ENCODE measurements around the gene GRIA4.
"Not testable (repeated sequence)": the region's sequence is repeated elsewhere in the genome, so short reads cannot be mapped to it uniquely, and the experiment has no call there.

The GRIA4 gene

DNA sequence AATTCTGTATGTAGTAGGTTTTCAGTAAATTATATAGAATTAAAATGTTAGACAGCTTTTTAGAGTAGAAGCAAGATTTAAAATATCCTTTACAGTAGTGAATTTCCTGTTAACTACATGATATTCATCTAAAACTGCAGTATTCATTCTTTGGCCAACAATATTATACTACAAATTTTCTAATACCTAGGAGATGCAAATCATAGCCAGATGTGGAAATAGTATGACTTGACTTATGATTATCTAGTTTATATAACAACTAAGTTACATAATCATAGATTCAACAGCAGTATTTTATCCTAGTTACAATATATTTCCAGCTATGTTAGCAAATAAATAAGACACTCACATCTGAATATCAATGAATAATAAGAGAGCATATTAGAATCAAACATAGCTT is 249.0 kb downstream of the GRIA4 start:
- DNase-seq (ENCODE audit: low read depth in 2 of 2) = no peak

DNA sequence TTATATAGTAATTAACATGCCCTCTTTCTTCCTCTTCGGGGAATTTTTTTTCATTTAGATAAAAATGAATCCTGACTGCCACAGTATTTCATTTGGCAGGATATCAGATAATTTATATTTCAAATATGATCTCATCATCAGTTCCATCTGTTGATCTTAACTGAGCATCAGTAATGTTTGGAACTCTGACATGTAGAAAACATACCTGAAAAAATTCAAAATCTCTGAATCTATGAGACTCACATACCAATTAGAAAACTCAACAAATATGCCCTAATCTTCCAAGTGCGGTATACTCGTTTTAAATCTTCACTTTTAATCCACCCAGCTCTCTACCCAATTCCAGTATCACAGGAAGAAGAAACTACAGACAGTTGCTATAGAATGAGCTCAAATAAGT is 250.2 kb downstream of the GRIA4 start:
- DNase-seq (ENCODE audit: low read depth in 2 of 2) = no peak

DNA sequence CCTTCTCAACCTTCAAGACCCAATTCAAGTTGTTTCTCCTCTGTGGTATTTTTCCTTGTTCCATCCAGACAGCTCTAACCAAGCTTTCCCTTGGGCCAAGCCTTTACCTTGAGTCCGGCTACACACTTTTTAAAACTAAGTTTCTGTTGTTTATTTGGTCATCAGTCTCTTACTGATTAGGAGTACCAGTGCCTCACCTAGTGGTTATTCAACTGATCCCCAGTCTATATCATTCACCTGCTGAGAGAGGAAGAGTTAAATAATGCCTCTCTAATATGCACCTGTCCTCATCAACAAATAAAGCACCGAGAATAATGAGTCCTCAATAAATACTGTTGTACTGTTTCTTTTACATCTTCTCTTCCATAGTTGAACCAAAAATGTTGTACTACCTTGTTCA is 251.4 kb downstream of the GRIA4 start:
- no peak for DNase-seq (ENCODE audit: low read depth in 2 of 2)

DNA sequence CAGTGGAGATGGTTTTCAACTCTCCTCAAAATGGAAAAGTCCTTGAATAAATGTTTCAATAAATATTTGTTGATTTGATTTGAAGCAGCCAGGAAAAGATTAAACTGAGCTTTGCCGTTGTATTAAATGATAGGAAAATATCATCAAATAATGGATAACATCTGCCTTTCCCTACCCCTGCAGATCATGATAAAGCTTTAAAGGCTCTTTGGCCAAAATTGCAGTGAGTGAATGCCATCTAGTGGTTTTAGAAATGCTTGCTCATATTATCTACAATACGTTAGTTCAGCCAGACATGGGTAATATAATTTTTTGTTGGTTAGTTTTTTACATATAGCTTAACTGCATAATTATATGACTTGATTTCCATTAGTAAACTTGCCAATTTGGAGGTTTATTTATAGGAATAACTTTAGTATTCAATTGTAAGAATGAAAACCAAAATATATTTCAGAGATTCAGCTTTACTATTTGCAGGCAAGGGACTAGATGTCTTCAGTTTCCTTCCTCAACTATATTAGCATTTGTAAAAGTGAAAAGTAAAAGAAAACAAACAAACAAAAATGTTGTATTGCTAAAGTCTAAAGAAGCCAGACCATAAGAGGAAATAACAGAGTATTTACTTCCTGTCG is 253.0 kb downstream of the GRIA4 start:
- no peak for DNase-seq (ENCODE audit: low read depth in 2 of 2)

DNA sequence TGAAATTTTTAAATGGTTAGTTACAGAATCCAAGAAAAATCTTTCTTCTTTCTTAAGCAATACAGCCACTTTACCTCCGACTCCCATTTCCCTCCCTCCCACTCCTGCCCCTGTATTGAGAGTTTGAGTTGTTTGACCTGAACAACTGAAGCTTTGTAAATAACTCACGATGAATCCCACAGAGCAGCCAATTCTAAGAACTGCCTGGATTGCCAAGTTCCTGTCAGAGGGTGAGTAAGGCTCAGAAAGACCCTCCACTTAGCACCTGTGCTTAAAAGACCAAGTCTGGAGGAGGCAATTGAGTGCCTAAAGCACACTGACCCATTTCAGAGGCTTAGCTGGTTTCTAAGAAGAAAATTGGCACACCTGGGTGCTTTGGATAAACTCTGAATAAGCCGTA is 253.7 kb downstream of the GRIA4 start:
- no peak for DNase-seq (ENCODE audit: low read depth in 2 of 2)

DNA sequence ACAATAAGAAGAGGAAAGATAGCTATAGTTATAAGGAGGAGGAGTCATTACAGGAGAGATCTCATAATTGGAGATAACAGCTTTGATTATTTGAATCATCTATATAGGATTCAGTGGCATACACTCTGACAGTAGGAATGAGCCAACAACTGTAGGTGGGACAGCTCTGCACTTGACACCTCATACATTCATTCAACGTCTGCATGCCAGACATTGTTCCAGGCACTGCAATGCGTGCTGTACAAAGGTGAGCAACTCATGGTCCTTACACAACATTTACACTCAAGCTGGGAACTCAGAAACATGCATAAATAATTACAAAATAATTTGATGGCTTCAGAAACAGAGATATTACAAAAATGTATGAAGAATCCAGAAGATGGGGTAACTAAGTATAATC is 257.9 kb downstream of the GRIA4 start:
- DNase-seq (ENCODE audit: low read depth in 2 of 2) = no peak

DNA sequence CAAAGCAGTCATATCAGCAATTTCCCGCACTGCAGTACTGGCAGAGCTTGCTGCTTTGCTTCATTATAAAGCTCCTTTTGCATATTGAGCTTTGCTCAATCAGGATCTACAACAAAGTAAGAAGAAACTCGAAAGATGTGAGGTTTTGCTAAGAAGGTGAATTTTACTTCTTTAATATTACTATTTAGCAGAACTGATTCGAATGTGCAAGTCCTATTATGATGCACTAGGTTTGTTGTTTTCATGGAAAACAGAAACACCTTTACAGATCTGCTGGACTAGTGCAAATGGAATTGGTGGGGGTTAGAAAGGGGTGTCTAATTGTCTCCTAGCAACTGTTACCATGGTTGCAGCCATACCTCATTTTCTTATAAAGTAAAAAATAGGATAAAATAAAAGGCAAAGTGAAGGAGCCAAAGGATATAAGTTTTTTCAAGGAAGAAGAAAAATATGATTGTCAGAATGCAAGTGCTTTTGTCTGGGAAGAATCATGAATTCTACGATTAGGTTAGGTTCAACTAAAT is 259.0 kb downstream of the GRIA4 start:
- DNase-seq (ENCODE audit: low read depth in 2 of 2) = no peak

DNA sequence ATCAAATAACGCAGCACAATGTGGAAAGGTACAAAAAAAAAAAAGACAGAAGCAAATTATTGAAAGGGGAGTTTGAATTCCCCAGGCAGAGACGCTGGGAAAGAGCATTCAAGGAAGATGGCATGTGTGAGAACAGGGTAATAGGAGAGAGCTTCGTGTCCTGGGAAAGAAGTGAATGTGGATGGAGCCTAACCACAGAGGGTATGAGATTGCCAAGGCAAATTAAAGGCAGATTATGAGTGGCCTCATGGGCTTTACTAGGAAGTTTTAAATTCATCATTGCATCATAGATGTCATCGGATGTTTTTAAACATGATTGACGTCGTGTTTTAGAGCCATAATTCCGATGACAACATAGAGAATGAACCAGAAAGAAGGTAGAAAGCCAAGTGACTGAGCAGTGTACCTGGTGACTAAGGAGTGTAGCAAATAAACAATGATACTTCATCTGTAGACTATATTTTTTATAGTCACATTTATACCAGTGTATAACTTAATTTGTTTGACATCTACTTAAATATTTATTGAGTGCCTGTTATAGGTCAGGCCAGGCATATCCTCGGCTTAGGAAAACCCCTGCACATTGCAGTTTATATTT is 260.7 kb downstream of the GRIA4 start:
- DNase-seq (ENCODE audit: low read depth in 2 of 2) = no peak

DNA sequence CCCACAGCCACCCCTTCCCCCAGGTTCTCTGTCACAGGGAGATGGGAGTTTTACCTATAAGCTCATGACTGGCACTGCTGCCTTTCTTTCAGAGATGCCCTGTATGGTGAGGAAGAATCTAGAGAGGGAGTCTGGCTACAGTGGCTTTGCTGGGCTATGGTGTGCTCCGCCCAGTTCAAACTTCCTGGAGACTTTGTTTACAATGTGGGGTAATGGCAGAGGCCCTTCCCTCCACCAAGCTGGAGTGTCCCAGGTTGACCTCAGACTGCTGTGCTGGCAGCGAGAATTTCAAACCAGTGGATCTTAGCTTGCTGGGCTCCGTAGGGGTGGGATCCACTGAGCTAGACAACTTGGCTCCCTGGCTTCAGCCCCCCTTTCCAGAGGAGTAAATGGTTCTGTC is 268.6 kb downstream of the GRIA4 start:
- DNase-seq (ENCODE audit: low read depth in 2 of 2) = no peak

DNA sequence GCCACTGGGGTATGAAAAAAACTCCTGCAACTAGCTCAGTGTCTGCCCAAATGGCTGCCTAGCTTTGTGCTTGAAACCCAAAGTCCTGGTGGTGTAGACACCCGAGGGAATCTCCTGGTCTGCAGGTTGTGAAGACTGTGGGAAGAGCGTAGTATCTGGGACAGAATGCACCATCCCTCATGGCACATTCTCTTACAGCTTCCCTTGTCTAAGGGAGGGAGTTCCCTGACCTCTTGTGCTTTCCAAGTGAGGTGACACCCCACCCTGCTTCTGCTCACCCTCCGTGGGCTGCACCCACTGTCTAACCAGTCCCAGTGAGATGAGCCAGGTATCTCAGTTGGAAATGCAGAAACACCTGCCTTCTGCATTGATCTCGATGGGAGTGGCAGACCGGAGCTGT is 269.1 kb downstream of the GRIA4 start:
- DNase-seq (ENCODE audit: low read depth in 2 of 2) = not testable (repeated sequence)

DNA sequence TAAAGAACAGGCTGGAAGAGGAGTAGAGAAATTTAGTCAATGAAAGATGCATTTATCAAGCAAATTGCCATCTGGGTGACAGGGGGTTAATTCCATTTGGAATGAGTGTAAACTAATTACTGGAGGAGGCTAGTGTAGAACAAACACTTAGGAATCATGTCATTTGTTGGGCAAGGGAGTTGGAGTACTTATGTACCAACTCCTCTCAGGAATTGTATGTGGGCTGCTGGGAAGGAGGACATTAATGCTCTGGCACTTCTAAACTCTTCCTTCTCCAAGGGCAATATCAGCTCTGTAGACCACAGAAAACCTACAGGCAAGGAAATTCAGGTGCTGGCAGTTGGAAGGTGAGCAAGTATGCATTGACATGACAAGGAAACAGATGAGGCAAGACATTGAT is 271.2 kb downstream of the GRIA4 start:
- DNase-seq (ENCODE audit: low read depth in 2 of 2) = no peak

DNA sequence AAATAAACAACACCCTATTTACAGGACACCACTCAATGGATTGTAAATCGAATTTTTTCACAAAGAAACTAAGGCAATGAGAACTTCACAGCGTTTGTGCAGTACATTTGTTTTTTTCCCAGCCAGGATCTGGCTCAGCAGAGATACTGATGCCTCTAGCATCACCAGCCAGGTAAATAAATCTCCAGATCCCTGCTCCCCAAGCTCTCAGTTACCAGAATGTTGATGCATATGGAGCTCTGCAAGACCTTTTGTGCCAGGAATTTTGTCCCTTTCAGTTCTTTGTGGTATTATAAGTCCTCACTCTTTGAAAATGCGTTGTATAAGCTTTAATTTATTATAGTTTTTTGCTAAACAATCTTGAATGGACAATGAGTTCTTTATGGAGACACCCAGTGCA is 274.6 kb downstream of the GRIA4 start:
- DNase-seq (ENCODE audit: low read depth in 2 of 2) = no peak

DNA sequence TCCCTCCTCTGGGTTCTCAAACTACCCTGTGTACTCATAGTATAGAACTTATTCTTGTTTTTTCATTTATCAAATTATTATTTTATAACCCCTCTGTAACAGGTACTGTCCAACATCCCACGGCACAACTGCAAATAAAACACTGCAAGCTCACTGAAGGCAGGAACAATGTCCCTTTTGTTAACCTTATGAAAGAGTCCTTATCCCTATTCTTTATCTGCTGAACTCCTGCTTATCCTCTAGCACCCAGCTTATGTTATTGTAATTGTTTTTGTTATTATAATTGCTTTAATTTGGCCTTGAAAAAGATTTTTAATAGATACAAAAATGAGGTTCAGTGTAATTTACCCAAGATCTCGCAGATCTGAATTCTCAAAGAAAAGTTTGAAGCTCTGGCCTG is 281.8 kb downstream of the GRIA4 start:
- no peak for DNase-seq (ENCODE audit: low read depth in 2 of 2)

DNA sequence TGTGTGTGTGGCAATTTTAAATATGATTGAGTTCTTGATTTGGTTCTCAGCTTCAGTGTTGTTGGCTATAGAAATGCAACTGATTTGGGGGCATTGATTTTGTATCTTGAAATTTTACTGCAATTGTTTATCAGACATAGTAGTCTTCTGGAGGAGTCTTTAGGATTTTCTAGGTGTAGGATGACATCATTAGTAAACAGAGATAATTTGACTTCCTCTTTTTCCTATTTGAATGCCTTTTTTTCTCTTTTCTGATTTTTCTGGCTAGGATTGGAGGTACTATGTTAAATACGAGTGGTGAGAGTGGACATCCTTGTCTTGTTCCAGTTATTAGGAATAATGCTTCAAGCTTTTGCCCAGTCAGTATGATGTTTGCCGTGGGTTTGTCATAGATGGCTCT is 287.3 kb downstream of the GRIA4 start:
- no peak for DNase-seq (ENCODE audit: low read depth in 2 of 2)

DNA sequence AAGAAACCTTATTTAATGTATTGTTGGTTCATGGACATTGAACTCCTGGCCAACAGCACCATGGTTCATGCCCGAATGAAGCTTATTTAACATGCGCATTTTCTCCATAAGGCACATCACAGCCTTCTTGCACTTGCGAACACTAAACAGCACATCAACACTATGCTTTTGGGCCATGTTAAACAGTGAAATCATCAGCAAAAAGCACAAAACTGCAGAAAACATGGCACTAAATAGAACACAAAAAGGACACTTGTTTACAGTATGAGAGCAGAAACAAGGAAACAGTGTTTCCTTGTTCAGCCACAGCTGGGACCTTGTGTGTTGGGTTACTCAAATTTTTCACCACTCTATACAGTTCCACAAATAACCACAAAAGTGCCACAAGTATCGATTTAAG is 289.9 kb downstream of the GRIA4 start:
- no peak for DNase-seq (ENCODE audit: low read depth in 2 of 2)

DNA sequence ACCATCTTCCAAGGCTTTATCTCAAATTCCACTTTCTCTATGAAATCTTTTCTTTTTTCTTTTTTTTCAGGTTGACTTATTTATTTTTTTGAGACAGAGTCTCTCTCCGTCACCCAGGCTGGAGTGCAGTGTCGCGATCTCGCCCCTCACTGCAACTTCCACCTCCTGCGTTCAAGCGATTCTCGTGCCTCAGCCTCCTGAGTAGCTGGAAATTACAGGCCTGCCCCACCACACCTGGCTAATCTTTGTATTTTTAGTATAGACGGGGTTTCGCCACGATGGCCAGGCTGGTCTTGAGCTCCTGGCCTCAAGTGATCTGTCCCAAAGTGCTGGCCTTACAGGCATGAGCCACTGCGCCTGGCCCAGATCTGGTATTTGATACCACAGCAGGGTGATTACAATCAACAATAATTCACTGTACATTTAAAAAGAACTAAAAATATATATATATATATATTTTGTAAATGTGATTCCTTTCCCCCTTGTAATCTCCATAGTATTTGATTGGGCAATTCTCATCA is 290.7 kb downstream of the GRIA4 start:
- no peak for DNase-seq (ENCODE audit: low read depth in 2 of 2)

DNA sequence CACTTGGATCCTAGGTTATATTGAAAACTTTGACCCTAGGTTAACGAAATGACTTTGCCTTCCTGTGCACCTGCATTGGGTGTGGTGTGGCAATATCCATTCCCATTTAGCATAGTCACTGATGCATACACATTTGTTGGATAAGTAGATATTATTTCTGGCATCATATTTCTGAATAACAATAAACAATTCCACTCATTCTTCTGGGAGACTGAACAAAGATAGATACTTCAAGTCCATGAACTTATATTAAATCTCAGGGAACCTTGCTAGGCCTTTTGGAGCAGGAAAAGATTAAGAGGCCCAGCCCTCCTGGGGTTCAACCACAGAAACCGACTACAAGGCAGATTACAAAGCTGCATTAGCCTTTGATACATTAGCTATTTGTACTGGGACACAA is 293.2 kb downstream of the GRIA4 start:
- no peak for DNase-seq (ENCODE audit: low read depth in 2 of 2)

DNA sequence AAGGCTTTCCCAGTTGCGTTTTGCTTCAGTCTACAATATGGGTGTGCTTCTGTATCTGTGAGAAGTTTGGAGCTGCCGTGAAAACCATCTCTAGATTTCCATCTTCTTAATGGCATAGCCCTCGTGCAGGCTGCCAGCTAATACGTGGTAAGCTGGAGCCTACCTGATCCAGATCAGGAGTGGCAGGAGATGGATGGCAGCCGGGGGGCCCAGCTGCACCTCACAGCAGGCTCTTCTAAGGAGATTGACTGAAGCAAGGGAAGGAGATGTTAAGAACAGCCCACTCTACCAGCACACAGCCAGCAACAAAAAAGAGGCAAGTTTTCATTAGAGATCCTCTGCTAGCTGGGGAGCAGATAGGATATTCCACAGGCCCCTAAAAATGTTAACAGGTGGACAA is 296.6 kb downstream of the GRIA4 start:
- DNase-seq (ENCODE audit: low read depth in 2 of 2) = no peak

DNA sequence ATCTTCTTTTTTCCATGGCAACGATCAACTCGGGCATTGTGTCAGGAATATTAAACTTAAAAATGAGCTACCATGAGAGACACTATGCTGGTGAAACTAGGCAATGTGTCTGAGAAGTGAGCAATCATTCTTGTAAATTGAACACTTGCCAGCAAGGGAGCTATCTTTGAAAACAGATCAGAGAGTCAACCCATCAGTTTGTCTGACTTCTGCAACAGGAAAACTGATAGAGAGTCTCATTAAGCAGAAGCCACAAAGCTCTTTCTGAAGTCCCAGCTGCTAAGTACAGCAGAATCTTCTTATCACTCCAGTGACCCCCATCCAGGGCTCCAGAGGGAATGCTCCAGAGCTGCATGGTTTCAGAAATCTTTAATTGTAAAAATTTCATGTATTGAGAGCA is 297.4 kb downstream of the GRIA4 start:
- no peak for DNase-seq (ENCODE audit: low read depth in 2 of 2)

DNA sequence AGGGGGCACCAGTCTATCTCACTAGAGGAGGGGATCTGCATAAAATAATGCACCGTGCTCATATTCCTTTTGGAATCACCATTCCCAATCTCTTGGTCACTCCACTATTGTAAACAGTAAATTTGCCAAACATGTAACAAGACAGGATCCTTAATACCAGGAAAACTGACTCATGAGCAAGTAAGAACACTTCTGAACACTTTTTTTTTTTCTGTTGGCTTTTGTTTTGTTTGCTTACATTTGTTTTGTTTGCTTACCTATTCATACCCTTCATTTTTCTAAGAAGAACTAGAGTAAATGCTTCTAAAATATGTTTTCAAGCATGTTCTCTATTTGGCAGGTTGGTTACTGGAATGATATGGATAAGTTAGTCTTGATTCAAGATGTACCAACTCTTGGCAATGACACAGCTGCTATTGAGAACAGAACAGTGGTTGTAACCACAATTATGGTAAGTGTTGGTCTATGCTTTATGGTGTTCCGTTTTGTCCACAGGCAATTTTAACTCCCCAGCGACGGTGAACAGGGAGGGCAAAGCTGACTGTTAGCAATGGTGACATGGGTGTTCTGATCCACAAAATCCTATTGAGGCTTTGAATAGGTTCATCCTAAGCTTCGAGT is 300.3 kb downstream of the GRIA4 start:
- DNase-seq (ENCODE audit: low read depth in 2 of 2) = no peak

DNA sequence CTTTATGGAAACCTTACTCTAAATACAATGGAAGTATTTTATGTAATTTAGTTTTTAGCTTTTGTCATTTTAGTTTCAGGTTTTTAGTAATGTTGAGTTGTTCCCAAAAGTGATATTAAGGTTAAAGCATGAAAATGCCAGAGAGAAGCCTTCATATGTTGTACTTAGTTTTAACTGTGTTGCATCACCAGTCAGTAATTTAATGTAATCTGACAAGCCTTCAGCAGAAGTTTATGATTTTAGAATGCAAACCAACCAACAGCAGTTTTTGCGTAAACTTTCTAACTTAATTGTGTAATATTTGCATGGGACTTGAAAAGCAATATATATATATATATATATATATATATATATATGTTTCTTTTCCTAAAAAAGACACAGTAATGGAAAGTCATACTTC is 301.6 kb downstream of the GRIA4 start:
- DNase-seq (ENCODE audit: low read depth in 2 of 2) = no peak

DNA sequence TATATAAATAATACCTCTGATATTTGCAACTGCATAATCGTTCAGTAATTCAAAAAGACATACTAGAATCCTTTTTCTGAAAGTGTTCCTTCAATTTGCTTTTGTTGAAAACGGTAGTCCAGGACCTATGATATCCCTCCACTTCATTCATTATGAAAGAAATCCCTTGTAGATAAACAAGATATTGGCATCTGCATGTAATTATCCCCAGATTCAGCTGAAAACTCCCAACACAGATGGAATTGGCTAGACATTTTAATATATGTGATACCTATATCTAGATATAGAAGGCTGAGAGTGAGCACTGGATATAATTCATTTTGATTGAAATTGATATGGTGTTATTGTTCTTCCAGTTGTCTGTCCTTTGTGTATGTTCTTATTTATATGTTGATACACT is 302.8 kb downstream of the GRIA4 start:
- DNase-seq (ENCODE audit: low read depth in 2 of 2) = no peak

DNA sequence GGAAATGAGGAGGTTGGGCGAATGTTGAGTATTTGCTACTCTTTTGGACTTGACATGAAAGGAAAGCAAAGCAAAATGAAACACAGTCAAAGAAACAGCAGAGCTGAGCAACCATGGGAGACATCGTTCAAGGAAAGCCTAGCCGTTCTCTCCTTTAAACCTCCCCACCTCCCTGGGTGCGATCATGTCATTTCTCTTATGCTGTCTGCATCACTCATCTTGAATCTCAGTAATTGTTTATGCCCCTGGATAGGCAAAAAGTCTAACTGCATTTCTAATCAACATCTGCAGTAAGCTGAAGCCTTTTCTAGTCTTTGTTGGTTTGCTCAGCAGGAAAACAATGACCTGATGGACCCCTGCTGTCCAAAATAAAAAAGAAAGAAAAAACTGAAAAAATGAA is 305.1 kb downstream of the GRIA4 start:
- DNase-seq (ENCODE audit: low read depth in 2 of 2) = no peak

All from stimulated activated CD8-positive, alpha-beta memory T cell treated with anti-CD3 and anti-CD28 coated beads, Interleukin-15, amount 100 ng/mL, for 48 hours (primary cell).